Measurements from ENCODE around the gene PCDHA10. TPM values are rescaled to one million over a fixed set of nuclear protein-coding genes. Genes with fewer than 3 reads are reported as not detected.
A peak's percentile ranks its signal among the peaks of the same experiment; 100 is the strongest.
"Not testable (repeated sequence)": the region's sequence is repeated elsewhere in the genome, so short reads cannot be mapped to it uniquely, and the experiment has no call there.

Gene PCDHA10, protein sequence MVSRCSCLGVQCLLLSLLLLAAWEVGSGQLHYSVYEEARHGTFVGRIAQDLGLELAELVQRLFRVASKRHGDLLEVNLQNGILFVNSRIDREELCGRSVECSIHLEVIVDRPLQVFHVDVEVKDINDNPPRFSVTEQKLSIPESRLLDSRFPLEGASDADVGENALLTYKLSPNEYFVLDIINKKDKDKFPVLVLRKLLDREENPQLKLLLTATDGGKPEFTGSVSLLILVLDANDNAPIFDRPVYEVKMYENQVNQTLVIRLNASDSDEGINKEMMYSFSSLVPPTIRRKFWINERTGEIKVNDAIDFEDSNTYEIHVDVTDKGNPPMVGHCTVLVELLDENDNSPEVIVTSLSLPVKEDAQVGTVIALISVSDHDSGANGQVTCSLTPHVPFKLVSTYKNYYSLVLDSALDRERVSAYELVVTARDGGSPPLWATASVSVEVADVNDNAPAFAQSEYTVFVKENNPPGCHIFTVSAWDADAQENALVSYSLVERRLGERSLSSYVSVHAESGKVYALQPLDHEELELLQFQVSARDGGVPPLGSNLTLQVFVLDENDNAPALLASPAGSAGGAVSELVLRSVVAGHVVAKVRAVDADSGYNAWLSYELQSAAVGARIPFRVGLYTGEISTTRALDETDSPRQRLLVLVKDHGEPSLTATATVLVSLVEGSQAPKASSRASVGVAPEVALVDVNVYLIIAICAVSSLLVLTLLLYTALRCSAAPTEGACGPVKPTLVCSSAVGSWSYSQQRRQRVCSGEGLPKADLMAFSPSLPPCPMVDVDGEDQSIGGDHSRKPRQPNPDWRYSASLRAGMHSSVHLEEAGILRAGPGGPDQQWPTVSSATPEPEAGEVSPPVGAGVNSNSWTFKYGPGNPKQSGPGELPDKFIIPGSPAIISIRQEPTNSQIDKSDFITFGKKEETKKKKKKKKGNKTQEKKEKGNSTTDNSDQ
- total RNA-seq (1 to 10 TPM; 2.6 to 4.6 TPM), polyA plus RNA-seq (ENCODE audit: insufficient read length in 2 of 2) (10 to 100 TPM in 1 of 2 donors, 1 to 10 TPM in 1; 1.1 to 10.8 TPM)
- long read RNA-seq, donor 1, full-length matches to known transcripts, result 2 of 2 reads
- long read RNA-seq, donor 1, partial matches to known transcripts, result 0 of 2 reads
- long read RNA-seq, donor 1, other reads (novel, unspliced or antisense), result 0 of 2 reads
- long read RNA-seq, donor 2, full-length matches to known transcripts, result 6 of 6 reads
- long read RNA-seq, donor 2, partial matches to known transcripts, result 0 of 6 reads
- long read RNA-seq, donor 2, other reads (novel, unspliced or antisense), result 0 of 6 reads
- long read RNA-seq, donor 3, full-length matches to known transcripts, result 7 of 7 reads
- long read RNA-seq, donor 3, partial matches to known transcripts, result 0 of 7 reads
- long read RNA-seq, donor 3, other reads (novel, unspliced or antisense), result 0 of 7 reads
- long read RNA-seq, donor 4, result 0 reads

DNA sequence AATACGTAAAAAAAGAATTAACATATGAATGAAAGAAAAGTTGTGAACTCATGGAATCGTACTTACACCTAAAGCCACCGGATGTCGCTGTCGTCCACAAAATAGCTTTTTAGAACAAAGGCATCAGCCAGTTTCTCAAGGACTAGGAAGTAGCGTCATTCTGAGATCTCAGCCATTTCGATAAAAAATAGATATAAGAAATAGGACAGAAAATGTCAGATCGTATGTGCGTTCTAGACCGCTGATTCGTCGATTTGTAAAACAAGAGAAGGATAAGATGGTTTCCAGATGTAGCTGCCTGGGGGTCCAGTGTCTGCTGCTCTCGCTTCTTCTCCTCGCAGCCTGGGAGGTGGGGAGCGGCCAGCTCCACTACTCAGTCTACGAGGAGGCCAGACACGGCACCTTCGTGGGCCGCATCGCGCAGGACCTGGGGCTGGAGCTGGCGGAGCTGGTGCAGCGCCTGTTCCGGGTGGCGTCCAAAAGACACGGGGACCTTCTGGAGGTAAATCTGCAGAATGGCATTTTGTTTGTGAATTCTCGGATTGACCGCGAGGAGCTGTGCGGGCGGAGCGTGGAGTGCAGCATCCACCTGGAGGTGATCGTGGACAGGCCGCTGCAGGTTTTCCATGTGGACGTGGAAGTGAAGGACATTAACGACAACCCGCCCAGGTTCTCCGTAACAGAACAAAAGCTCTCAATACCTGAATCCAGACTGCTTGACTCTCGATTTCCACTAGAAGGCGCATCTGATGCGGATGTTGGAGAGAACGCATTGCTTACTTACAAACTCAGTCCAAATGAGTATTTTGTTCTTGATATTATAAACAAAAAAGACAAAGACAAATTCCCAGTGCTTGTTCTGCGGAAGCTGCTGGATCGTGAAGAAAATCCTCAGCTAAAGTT, at the start of gene PCDHA10:
PCDHA10 (plus strand) TSS at position 126 of the 903 bp plus-strand sequence; CDS start at position 278, 152 bp downstream.
- 16% methylated on average over 26 of the region's 44 CpGs for WGBS (ENCODE audit: insufficient coverage)
- Histone ChIP-seq H3K4me3 (ENCODE audit: low read depth, low read length) (peak within 1 kb of the TSS; percentile 9), H3K9me3 (ENCODE audit: control insufficient read depth, insufficient read depth, low read length) (peaks cover 2% of the 10 kb centered on the region), H3K36me3 (ENCODE audit: control insufficient read depth, insufficient read depth, low read length) (peaks cover 2% of the 10 kb centered on the region), H3K4me1 (ENCODE audit: control insufficient read depth, insufficient read depth, low read length) (no peaks in the 10 kb centered on the region), H3K27ac (ENCODE audit: low read depth, low read length) (no peak within 1 kb of the TSS), H3K27me3 (ENCODE audit: control insufficient read depth, insufficient read depth, low read length) (no peaks in the 10 kb centered on the region)
- DNase-seq (ENCODE audit: low read depth in 4 of 6, low spot score in 6 of 6), result peak in 3 of 6 donors; percentile 19 to 55 (median 52)

DNA sequence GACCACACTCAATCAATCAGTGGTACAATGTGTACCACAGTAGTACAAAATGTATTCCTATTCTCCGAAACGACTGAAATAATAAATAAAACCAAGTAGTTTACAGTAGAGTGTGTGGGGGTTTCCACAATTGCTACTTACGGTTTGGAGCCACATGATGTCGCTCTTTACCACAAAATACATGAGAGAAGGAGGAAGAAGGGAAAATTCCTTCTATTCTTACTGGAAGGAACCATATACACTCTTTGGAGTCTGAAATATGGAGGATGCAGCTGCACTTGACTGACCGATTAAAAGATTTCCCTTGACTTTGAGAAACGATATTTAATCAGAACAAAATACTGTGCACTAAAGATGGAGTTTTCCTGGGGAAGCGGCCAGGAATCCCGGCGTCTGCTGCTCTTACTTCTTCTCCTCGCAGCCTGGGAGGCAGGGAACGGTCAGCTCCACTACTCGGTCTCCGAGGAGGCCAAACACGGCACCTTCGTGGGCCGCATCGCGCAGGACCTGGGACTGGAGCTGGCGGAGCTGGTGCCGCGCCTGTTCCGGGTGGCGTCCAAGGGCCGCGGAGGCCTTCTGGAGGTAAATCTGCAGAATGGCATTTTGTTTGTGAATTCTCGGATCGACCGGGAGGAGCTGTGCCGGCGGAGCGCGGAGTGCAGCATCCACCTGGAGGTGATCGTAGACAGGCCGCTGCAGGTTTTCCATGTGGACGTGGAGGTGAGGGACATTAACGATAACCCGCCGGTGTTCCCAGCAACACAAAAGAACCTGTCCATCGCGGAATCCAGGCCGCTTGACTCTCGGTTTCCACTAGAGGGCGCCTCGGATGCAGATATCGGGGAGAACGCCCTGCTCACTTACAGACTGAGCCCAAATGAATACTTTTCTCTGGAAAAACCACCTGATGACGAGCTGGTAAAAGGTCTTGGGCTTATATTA, 48.6 kb upstream of the PCDHA10 start, which contains the start of gene PCDHA4:
PCDHA4 (plus strand) TSS at position 235 of the 942 bp plus-strand sequence.
- no peaks in the 10 kb centered on the region for H3K4me1 ChIP-seq (ENCODE audit: control insufficient read depth, insufficient read depth, low read length)
- H3K36me3 ChIP-seq (ENCODE audit: control insufficient read depth, insufficient read depth, low read length), result peaks cover 19% of the 10 kb centered on the region
- H3K27me3 ChIP-seq (ENCODE audit: control insufficient read depth, insufficient read depth, low read length), result no peaks in the 10 kb centered on the region
- no peak within 1 kb of the TSS for H3K27ac ChIP-seq (ENCODE audit: low read depth, low read length)
- WGBS (ENCODE audit: insufficient coverage), result 18% methylated on average over 42 of the region's 47 CpGs
- peak in 2 of 6 donors; percentile 59 to 70 for DNase-seq (ENCODE audit: low read depth in 4 of 6, low spot score in 6 of 6)
- no peak within 1 kb of the TSS for H3K4me3 ChIP-seq (ENCODE audit: low read depth, low read length)
- peaks cover 17% of the 10 kb centered on the region for H3K9me3 ChIP-seq (ENCODE audit: control insufficient read depth, insufficient read depth, low read length)

DNA sequence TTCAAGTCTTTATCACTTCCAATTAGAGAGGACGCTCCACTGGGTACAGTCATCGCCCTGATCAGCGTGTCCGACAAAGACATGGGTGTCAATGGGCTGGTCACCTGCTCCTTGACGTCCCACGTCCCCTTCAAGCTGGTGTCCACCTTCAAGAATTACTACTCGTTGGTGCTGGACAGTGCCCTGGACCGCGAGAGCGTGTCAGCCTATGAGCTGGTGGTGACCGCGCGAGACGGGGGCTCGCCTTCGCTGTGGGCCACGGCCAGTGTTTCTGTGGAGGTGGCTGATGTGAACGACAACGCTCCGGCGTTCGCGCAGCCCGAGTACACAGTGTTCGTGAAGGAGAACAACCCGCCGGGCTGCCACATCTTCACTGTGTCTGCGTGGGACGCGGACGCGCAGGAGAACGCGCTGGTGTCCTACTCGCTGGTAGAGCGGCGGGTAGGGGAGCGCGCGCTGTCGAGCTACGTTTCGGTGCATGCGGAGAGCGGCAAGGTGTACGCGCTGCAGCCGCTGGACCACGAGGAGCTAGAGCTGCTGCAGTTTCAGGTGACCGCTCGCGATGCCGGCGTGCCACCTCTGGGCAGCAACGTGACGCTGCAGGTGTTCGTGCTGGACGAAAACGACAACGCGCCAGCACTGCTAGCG, 47.3 kb upstream of the PCDHA10 start:
- Histone ChIP-seq H3K36me3 (ENCODE audit: control insufficient read depth, insufficient read depth, low read length) (peaks cover 11% of the 10 kb centered on the region), H3K9me3 (ENCODE audit: control insufficient read depth, insufficient read depth, low read length) (peaks cover 12% of the 10 kb centered on the region)
- H3K27ac ChIP-seq (ENCODE audit: low read depth, low read length); H3K4me1 ChIP-seq (ENCODE audit: control insufficient read depth, insufficient read depth, low read length); DNase-seq (ENCODE audit: low read depth in 4 of 6, low spot score in 6 of 6); H3K4me3 ChIP-seq (ENCODE audit: low read depth, low read length); H3K27me3 ChIP-seq (ENCODE audit: control insufficient read depth, insufficient read depth, low read length): not testable (repeated sequence)
- WGBS (ENCODE audit: insufficient coverage), result 53% methylated on average over 62 of the region's 62 CpGs

DNA sequence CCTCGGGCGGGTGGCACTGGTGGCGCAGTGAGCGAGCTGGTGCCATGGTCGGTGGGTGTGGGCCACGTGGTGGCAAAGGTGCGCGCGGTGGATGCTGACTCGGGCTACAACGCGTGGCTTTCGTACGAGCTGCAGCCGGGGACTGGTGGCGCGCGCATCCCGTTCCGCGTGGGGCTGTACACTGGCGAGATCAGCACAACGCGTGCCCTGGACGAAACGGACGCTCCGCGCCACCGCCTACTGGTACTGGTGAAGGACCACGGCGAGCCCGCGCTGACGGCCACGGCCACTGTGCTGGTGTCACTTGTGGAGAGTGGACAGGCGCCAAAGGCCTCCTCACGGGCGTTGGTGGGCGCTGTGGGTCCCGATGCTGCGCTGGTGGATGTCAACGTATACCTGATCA, 46.8 kb upstream of the PCDHA10 start:
- Histone ChIP-seq H3K27me3 (ENCODE audit: control insufficient read depth, insufficient read depth, low read length) (no peaks in the 10 kb centered on the region), H3K4me3 (ENCODE audit: low read depth, low read length) (no peak overlapping the region), H3K9me3 (ENCODE audit: control insufficient read depth, insufficient read depth, low read length) (peaks cover 10% of the 10 kb centered on the region), H3K4me1 (ENCODE audit: control insufficient read depth, insufficient read depth, low read length) (no peaks in the 10 kb centered on the region), H3K27ac (ENCODE audit: low read depth, low read length) (no peak overlapping the region), H3K36me3 (ENCODE audit: control insufficient read depth, insufficient read depth, low read length) (peaks cover 11% of the 10 kb centered on the region)
- WGBS (ENCODE audit: insufficient coverage), result 60% methylated on average over 43 of the region's 43 CpGs
- no peak for DNase-seq (ENCODE audit: low read depth in 4 of 6, low spot score in 6 of 6)

DNA sequence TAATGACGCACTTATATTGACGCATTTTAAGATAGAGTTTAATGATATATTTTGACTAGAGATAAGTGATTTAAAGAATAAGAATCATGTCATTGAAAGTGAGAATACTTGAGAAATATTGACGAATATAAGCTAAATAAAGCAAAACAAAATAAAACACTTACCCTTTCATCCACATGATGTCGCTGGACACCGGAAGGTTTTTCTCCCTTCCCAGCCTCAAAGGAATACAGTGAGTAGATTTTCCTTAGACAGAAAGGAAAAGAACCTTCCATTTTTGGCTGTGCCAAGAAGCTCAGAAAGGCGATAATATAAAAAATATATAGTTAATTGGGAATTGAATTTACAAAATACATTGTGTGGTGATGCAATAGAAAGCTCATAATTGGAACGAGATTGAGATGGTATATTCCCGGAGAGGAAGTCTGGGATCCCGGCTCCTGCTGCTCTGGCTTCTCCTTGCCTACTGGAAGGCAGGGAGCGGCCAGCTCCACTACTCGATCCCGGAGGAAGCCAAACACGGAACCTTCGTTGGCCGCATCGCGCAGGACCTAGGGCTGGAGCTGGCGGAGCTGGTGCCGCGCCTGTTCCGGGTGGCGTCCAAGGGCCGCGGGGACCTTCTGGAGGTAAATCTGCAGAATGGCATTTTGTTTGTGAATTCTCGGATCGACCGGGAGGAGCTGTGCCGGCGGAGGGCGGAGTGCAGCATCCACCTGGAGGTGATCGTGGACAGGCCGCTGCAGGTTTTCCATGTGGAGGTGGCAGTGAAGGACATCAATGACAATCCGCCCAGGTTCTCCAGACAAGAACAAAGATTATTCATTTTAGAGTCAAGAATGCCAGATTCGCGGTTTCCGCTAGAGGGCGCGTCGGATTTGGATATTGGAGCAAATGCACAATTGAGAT, 34.1 kb upstream of the PCDHA10 start, which contains the start of gene PCDHA5:
PCDHA5 (plus strand) TSS at position 239 of the 906 bp plus-strand sequence.
- Histone ChIP-seq H3K4me3 (ENCODE audit: low read depth, low read length) (no peak within 1 kb of the TSS), H3K27ac (ENCODE audit: low read depth, low read length) (no peak within 1 kb of the TSS), H3K9me3 (ENCODE audit: control insufficient read depth, insufficient read depth, low read length) (peaks cover 1% of the 10 kb centered on the region), H3K27me3 (ENCODE audit: control insufficient read depth, insufficient read depth, low read length) (no peaks in the 10 kb centered on the region), H3K36me3 (ENCODE audit: control insufficient read depth, insufficient read depth, low read length) (peaks cover 6% of the 10 kb centered on the region), H3K4me1 (ENCODE audit: control insufficient read depth, insufficient read depth, low read length) (no peaks in the 10 kb centered on the region)
- WGBS (ENCODE audit: insufficient coverage), result 28% methylated on average over 33 of the region's 39 CpGs
- peak in 2 of 6 donors; percentile 22 to 32 for DNase-seq (ENCODE audit: low read depth in 4 of 6, low spot score in 6 of 6)

DNA sequence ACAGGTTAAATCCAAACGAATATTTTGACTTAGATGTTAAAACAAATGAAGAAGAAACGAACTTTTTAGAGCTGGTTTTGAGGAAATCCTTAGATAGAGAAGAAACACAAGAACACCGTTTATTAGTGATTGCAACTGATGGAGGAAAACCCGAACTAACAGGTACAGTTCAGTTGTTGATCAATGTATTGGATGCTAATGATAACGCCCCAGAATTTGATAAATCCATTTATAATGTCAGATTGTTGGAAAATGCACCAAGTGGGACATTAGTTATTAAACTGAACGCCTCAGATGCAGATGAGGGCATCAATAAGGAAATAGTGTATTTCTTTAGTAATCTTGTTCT, 33.4 kb upstream of the PCDHA10 start:
- peaks cover 3% of the 10 kb centered on the region for H3K9me3 ChIP-seq (ENCODE audit: control insufficient read depth, insufficient read depth, low read length)
- H3K4me1 ChIP-seq (ENCODE audit: control insufficient read depth, insufficient read depth, low read length), result no peaks in the 10 kb centered on the region
- DNase-seq (ENCODE audit: low read depth in 4 of 6, low spot score in 6 of 6), result no peak
- no peak overlapping the region for H3K4me3 ChIP-seq (ENCODE audit: low read depth, low read length)
- H3K36me3 ChIP-seq (ENCODE audit: control insufficient read depth, insufficient read depth, low read length), result peaks cover 6% of the 10 kb centered on the region
- H3K27me3 ChIP-seq (ENCODE audit: control insufficient read depth, insufficient read depth, low read length), result no peaks in the 10 kb centered on the region
- H3K27ac ChIP-seq (ENCODE audit: low read depth, low read length), result no peak overlapping the region
- WGBS (ENCODE audit: insufficient coverage), result 30% methylated on average over 4 of the region's 6 CpGs

DNA sequence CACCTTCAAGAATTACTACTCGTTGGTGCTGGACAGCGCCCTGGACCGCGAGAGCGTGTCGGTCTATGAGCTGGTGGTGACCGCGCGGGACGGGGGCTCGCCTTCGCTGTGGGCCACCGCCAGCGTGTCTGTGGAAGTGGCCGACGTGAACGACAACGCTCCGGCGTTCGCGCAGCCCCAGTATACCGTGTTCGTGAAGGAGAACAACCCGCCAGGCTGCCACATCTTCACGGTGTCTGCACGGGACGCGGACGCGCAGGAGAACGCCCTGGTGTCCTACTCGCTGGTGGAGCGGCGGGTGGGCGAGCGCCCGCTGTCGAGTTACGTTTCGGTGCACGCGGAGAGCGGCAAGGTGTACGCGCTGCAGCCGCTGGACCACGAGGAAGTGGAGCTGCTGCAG, 32.7 kb upstream of the PCDHA10 start:
- not testable (repeated sequence) for H3K9me3 ChIP-seq (ENCODE audit: control insufficient read depth, insufficient read depth, low read length); DNase-seq (ENCODE audit: low read depth in 4 of 6, low spot score in 6 of 6); H3K4me1 ChIP-seq (ENCODE audit: control insufficient read depth, insufficient read depth, low read length); H3K27ac ChIP-seq (ENCODE audit: low read depth, low read length); H3K36me3 ChIP-seq (ENCODE audit: control insufficient read depth, insufficient read depth, low read length); H3K4me3 ChIP-seq (ENCODE audit: low read depth, low read length); H3K27me3 ChIP-seq (ENCODE audit: control insufficient read depth, insufficient read depth, low read length)
- WGBS (ENCODE audit: insufficient coverage), result 37% methylated on average over 48 of the region's 48 CpGs

All from spinal cord (tissue), 10 donors.